AG09309 (cell line): ENCODE data around the gene TMEM245.

ENCODE experiments used
- DNase-seq: peaks from one replicate; pipeline ENCODE4 v3.0.0-alpha.2; 2010; ENCODE audit warnings: low read depth
- H3K4me3 ChIP-seq: 2 replicates; pipeline ENCODE4 v1.5.1; 2011; ENCODE audit warnings: mild to moderate bottlenecking, low read depth, low read length, moderate library complexity; ENCODE audit not compliant: control insufficient read depth
- CTCF ChIP-seq: IDR thresholded peaks from 2 replicates; pipeline ENCODE4 v1.5.1; 2011; ENCODE audit warnings: mild to moderate bottlenecking, low read depth, low read length, inconsistent platforms; ENCODE audit not compliant: insufficient read depth, control insufficient read depth; ENCODE audit errors: missing control alignments

Gene TMEM245

GRCh38 chr9:109108318-109108717 is 11.4 kb downstream of the TMEM245 start:
- no peak for DNase-seq
- H3K4me3 ChIP-seq, result no peak overlapping the region
- TF ChIP-seq CTCF, result no peak

DNA sequence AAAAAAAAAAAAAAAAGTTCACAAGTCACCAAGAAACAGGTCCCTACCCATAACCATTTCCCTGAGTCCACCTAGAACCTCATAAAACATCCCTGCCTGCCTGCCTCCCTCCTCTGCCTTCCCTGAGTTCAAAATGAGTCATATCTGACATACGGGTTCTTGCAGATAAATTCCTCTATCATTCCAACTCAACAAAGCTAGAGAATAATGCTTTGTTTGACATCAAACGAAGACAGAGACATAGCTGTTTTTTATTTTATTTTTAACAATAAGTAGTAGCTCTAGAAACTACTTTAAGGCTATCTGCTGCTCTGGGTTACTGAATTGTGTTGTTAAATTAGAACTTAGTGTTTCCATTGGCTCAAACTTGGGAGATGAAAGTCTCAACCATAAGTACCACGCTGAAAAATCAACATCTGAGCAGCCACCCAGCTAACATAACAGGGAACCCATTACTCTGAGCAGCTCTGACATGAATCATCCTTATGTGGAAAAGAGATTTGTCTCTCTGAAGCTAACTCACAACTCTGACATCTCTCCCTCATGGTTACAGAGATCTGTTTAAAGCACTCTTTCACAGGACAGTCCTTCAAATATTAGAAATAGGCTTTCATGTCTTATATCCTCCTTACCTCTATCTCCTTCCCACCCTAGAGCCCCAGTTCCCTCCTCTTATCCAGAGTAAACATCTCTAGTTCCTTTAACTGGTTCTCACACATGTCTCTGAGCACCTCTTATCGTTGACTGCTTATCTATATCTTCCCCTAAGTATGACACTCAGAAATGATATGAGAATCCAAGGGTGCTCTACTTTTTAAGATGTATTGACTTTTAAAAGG is 12.1 kb downstream of the TMEM245 start:
- TF ChIP-seq CTCF, result no peak
- H3K4me3 ChIP-seq, result peak overlapping the region; percentile 4
- DNase-seq, result no peak

GRCh38 chr9:109101810-109102209 is 17.9 kb downstream of the TMEM245 start:
- H3K4me3 ChIP-seq, result no peak overlapping the region
- TF ChIP-seq CTCF, result no peak

DNA sequence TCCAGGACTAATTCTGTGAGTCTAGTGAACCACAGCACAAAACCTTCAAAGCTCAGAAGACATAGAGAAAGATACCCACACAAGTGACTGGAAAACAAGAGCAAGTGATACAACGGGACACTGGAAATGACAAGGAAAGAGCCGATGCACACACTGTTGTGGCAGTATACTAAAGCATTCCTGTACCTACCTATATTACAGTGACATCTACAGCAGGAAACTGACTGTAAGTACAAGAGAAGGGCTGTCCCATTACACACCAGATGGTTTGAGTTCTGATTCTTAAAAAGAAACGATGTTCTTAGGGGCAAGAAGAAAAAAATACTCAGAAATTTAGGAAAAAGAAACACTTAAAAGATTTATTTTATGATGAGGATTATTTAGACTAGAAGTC is 18.5 kb downstream of the TMEM245 start:
- no peak for TF ChIP-seq CTCF
- DNase-seq, result no peak
- no peak overlapping the region for H3K4me3 ChIP-seq

More at GRCh38 chr9:109101810-109102209, 17.9 kb downstream of the TMEM245 start:
- no peak for DNase-seq

- DNase-seq, result no peak
- no peak for TF ChIP-seq CTCF
These were observed 19.1 kb downstream of the TMEM245 start for GRCh38 chr9:109100543-109101201.

GRCh38 chr9:109098960-109099308 is 20.8 kb downstream of the TMEM245 start:
- TF ChIP-seq CTCF, result no peak
- DNase-seq, result no peak

More at GRCh38 chr9:109100543-109101201, 19.1 kb downstream of the TMEM245 start:
- H3K4me3 ChIP-seq, result no peak overlapping the region

More at GRCh38 chr9:109098960-109099308, 20.8 kb downstream of the TMEM245 start:
- no peak overlapping the region for H3K4me3 ChIP-seq
